Measurements from ENCODE around the gene CDK18. TPM values are rescaled to one million over a fixed set of nuclear protein-coding genes. Genes with fewer than 3 reads are reported as not detected.

The CDK18 gene
- total and polyA plus RNA-seq, 2 of the 8 experiments (the other 6 are each of a cell fraction or from before 2014, with no cell fraction given) = 31.2 to 44.0 TPM

DNA sequence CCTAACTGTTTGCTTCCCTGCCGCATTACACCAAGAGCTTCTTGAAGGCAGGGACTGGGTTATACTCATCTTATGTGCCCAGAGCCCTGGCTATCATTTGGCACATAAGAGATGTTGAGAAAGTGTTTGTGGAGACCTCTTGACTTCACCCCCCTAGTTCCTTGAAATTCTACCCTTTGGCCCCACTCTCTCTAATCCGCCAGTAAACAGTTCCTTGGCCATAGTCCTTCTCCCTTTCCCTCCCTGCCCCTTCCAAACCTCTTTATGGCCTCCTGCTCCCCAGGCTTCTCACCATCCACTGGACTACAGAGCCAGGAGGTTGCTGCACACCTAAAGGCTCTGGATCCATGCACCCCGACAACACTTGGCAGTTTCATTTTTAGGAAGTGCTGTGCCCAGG, 1.5 kb upstream of the CDK18 start:
- Histone ChIP-seq H3K36me3 (ENCODE audit: control insufficient read depth in 2 of 4, insufficient read depth in 4 of 4, low read length in 3 of 4) (no peaks in the 10 kb centered on the region), H3K23ac (ENCODE audit: insufficient read length) (no peak overlapping the region), H2BK5ac (ENCODE audit: low read depth, low read length) (no peak overlapping the region), H3K56ac (replicated peaks; ENCODE audit: insufficient read length, low read depth, low read length) (no peak overlapping the region), H2AK5ac (ENCODE audit: low read depth, low read length) (no peak overlapping the region), H3K14ac (ENCODE audit: insufficient read length) (no peak overlapping the region), H4K91ac (replicated peaks; ENCODE audit: insufficient read length, low read length) (no peak overlapping the region), H3K9me3 (ENCODE audit: insufficient read depth in 2 of 2, low read depth in 1 of 2, low read length in 1 of 2) (no peaks in the 10 kb centered on the region), H4K20me1 (replicated peaks in 1 of 2; ENCODE audit: control insufficient read depth in 1 of 2, insufficient read depth in 2 of 2, low read length in 2 of 2) (peaks cover 5 to 13% of the 10 kb centered on the region in 2 experiments), H3K9ac (replicated peaks in 1 of 4; ENCODE audit: extremely low read depth in 1 of 4, low read depth in 3 of 4, low read length in 3 of 4) (no peak overlapping the region), H3K4ac (replicated peaks; ENCODE audit: insufficient read length, low read depth, low read length) (no peak overlapping the region), H3K18ac (ENCODE audit: extremely low read depth, low read length) (no peak overlapping the region), H3K79me1 (ENCODE audit: low read depth, low read length) (peaks cover 12% of the 10 kb centered on the region), H4K5ac (ENCODE audit: insufficient read length, low read depth, low read length) (no peak overlapping the region), H2BK15ac (ENCODE audit: low read length) (peak overlapping the region; percentile 77), H3K27me3 (replicated peaks in 1 of 4; ENCODE audit: control insufficient read depth in 3 of 4, extremely low read depth in 1 of 4, insufficient read depth in 3 of 4, low read length in 3 of 4) (no peaks in the 10 kb centered on the region), H3K4me3 (ENCODE audit: extremely low read depth in 1 of 4, insufficient read depth in 2 of 4, low read depth in 3 of 4, low read length in 4 of 4) (no peak overlapping the region), H2BK120ac (replicated peaks; ENCODE audit: low read depth, low read length) (no peak overlapping the region), H3K27ac (ENCODE audit: low read depth, low read length) (no peak overlapping the region), H3K4me2 (ENCODE audit: insufficient read depth in 1 of 2, low read depth in 2 of 2, low read length in 2 of 2) (no peak overlapping the region), H4K8ac (ENCODE audit: extremely low read depth, insufficient read depth, low read length) (no peak overlapping the region), H3K79me2 (ENCODE audit: control insufficient read depth in 1 of 2, insufficient read depth in 2 of 2, low read length in 2 of 2) (peaks cover 0 to 27% of the 10 kb centered on the region in 2 experiments; a peak in 3 of 4 replicates), H2BK12ac (ENCODE audit: low read depth, low read length) (no peak overlapping the region), H2BK20ac (ENCODE audit: low read length) (0 out of 2 replicates have a peak overlapping the region, but pooled peaks have one; percentile 53), H3K23me2 (ENCODE audit: low read depth, low read length) (peaks cover 9% of the 10 kb centered on the region; the same call in 1 of the 2 replicates), H2AFZ (ENCODE audit: low read length) (no peak overlapping the region), H3K4me1 (replicated peaks in 1 of 4; ENCODE audit: control insufficient read depth in 3 of 4, insufficient read depth in 4 of 4, low read length in 3 of 4) (peaks cover 0 to 29% (median 16%) of the 10 kb centered on the region in 4 experiments; a peak in 6 of 7 replicates)
- no peak for FAIRE-seq
- ChIA-PET CTCF (ENCODE audit: partially characterized antibody) (interaction anchor here (0.8 to 47.3 kb wide), 8 partner anchors 3 to 273 kb away, joined by 3 to 1626 read pairs (median 6); partner anchors contain the start of genes BLACAT1 and CDK18), POLR2A (ENCODE audit: partially characterized antibody) (interaction anchor here (1.0 to 4.8 kb wide), 4 partner anchors 10 to 20 kb away, joined by 3 to 17 read pairs (median 7); no protein-coding TSS in a partner anchor)
- 83% methylated on average over 3 of the region's 3 CpGs; no CpG with 5 or more reads in 1 of the 2 experiments for WGBS, 2 experiments (ENCODE audit: extremely low coverage in 1 of 2, insufficient coverage in 1 of 2, insufficient read length in 1 of 2, insufficient replicate concordance in 2 of 2, low coverage in 1 of 2, low lambda C conversion rate in 2 of 2, missing lambda C conversion rate in 1 of 2)
- no peak for DNase-seq (ENCODE audit: low read depth in 1 of 2, low spot score in 2 of 2)
- TF ChIP-seq SP1 (IDR thresholded peaks at IDR 0.05; ENCODE audit: low read depth, low read length) (no peak), HDAC2 (IDR thresholded peaks at IDR 0.05; ENCODE audit: borderline replicate concordance in 1 of 2, low read depth in 2 of 2, low read length in 2 of 2) (no peak), SIX5 (IDR thresholded peaks at IDR 0.05; ENCODE audit: low read depth, low read length) (no peak), CREB1 (IDR thresholded peaks at IDR 0.05) (no peak), POLR2A (IDR thresholded peaks at IDR 0.05; ENCODE audit: control extremely low read depth in 1 of 2, low read depth in 2 of 2, low read length in 2 of 2) (no peak), MAFK (IDR thresholded peaks at IDR 0.05; ENCODE audit: low read depth, low read length) (no peak), POU5F1 (IDR thresholded peaks at IDR 0.05; ENCODE audit: low read depth, low read length) (no peak)
- TF ChIP-seq, protein P1, sequence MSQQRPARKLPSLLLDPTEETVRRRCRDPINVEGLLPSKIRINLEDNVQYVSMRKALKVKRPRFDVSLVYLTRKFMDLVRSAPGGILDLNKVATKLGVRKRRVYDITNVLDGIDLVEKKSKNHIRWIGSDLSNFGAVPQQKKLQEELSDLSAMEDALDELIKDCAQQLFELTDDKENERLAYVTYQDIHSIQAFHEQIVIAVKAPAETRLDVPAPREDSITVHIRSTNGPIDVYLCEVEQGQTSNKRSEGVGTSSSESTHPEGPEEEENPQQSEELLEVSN (IDR thresholded peaks at IDR 0.05) = no peak
- TF ChIP-seq, protein P2, sequence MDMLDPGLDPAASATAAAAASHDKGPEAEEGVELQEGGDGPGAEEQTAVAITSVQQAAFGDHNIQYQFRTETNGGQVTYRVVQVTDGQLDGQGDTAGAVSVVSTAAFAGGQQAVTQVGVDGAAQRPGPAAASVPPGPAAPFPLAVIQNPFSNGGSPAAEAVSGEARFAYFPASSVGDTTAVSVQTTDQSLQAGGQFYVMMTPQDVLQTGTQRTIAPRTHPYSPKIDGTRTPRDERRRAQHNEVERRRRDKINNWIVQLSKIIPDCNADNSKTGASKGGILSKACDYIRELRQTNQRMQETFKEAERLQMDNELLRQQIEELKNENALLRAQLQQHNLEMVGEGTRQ (IDR thresholded peaks at IDR 0.05; ENCODE audit: low read length) = no peak
- TF ChIP-seq, protein P3, sequence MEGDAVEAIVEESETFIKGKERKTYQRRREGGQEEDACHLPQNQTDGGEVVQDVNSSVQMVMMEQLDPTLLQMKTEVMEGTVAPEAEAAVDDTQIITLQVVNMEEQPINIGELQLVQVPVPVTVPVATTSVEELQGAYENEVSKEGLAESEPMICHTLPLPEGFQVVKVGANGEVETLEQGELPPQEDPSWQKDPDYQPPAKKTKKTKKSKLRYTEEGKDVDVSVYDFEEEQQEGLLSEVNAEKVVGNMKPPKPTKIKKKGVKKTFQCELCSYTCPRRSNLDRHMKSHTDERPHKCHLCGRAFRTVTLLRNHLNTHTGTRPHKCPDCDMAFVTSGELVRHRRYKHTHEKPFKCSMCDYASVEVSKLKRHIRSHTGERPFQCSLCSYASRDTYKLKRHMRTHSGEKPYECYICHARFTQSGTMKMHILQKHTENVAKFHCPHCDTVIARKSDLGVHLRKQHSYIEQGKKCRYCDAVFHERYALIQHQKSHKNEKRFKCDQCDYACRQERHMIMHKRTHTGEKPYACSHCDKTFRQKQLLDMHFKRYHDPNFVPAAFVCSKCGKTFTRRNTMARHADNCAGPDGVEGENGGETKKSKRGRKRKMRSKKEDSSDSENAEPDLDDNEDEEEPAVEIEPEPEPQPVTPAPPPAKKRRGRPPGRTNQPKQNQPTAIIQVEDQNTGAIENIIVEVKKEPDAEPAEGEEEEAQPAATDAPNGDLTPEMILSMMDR (IDR thresholded peaks at IDR 0.05; ENCODE audit: control extremely low read depth in 1 of 3, insufficient read depth in 1 of 3, low read depth in 1 of 3, low read length in 3 of 3) = no peak
